Cardiac fibroblast (primary cell): Measurements from ENCODE around the gene TEK.
A peak's percentile ranks its signal among the peaks of the same experiment; 100 is the strongest.

Experiments
- DNase-seq, 2 donors: peaks; one replicate each; pipeline versions ENCODE4 v3.0.0 to v3.0.0-alpha.2; 2010; ENCODE audit warnings: low read depth in 2 of 2
- H3K4me3 ChIP-seq, 2 donors: replicated peaks in 1 of 2; 1 replicate in 1 of 2; 2 replicates in 1 of 2; pipeline ENCODE4 v1.5.1; 2011; ENCODE audit warnings: low read depth in 2 of 2, low read length in 2 of 2, mild to moderate bottlenecking in 2 of 2, moderate library complexity in 1 of 2
- TF ChIP-seq, protein P1 (sequence below): IDR thresholded peaks from one replicate; pipeline ENCODE4 v1.5.1; 2011; ENCODE audit warnings: low read depth, mild to moderate bottlenecking, low read length, inconsistent platforms

The TEK gene

DNA sequence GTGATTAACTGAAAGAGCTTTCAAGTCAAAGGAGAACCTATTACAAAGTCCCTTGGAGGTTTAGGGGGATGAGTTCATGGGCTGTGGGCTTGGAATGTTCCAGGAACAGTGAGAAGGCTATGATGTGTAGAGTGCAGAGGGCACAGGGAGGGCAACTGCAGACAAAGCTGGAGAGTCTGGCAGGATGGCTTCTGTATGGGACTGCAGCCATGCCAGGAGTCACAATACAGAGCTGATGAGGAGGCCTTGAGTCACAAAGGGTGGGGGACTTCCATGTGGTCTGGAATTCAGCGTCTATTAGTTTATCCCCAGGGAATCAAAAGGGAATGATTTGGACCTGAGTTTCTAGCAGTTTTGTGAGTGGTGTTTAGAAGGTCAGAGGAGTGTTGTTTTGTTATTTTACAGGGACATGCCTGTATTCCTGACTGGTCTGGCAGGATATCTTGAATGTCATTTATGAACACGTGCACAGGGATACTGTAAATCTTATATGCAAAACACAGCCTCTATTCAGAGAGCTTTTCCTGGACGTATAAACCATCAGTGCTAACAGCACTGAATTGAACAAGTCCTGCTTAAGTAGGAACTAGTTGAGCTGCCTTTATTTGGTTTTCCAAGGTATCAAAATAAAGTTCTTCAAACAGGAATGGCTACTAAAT is 14.3 kb upstream of the TEK start:
- TF ChIP-seq, protein P1, sequence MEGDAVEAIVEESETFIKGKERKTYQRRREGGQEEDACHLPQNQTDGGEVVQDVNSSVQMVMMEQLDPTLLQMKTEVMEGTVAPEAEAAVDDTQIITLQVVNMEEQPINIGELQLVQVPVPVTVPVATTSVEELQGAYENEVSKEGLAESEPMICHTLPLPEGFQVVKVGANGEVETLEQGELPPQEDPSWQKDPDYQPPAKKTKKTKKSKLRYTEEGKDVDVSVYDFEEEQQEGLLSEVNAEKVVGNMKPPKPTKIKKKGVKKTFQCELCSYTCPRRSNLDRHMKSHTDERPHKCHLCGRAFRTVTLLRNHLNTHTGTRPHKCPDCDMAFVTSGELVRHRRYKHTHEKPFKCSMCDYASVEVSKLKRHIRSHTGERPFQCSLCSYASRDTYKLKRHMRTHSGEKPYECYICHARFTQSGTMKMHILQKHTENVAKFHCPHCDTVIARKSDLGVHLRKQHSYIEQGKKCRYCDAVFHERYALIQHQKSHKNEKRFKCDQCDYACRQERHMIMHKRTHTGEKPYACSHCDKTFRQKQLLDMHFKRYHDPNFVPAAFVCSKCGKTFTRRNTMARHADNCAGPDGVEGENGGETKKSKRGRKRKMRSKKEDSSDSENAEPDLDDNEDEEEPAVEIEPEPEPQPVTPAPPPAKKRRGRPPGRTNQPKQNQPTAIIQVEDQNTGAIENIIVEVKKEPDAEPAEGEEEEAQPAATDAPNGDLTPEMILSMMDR, result no peak
- no peak overlapping the region for H3K4me3 ChIP-seq
- DNase-seq, result peak; percentile 75 to 97

DNA sequence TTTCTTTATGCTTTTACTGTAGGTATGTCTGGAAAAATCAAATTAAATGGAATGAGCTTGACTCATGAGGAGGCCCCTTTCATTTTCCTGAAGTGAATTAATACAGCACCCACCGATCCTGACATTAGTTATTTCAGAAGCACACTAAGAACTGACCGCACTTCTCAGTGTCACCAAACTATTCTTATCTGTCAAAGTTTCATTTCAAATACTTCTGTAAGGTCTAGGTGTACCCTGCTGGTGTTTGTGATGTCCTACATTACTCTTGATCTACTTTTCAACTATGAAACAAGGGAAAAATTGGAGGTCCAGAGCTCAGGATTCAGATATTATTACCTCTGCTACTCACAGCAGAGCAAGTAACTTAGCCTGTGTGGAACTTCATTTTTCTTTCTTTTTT is 1.8 kb upstream of the TEK start:
- TF ChIP-seq, protein P1, result no peak
- H3K4me3 ChIP-seq, result no peak overlapping the region
- no peak for DNase-seq

DNA sequence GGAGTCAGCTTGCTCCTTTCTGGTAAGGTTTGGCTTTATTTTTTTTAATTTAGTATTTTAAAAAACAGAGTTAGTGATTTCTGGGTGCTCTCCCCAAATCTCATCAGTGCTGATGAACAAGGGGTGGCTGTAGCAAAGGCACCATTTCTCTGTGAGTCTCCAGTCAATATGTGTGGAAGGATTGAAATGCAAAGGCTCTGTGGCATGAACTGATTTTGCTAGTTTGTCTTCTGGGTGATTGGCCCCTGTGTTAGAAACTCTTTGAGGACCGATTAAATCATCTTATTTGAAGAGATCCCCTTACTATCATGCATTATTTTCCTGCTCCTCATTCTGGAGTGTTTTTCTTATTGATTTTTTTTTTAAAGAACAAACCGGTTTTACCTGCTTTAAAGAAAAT is 596 bp downstream of the TEK start:
- peak overlapping the region; percentile 37 to 56 for H3K4me3 ChIP-seq
- TF ChIP-seq, protein P1, result no peak
- DNase-seq, result peak in 1 of 2 donors; percentile 31

DNA sequence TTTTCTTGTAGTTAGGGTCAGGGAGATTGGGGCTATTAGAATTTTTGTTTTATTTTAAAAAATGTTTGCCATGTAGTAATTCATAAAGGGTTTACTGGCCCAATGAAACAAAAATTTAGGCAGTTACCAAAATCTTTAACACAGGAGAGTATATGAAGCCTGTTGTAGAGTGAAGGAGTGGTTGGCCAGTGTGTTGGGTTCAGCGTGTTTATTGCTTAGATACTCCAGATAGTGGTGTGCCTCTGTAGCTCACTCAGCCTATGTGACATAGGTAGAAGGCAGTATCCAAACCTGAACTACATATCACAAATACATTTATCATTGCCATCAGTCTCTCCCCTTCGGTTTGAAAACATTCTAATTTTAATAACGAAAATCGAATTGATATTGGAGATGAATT is 1.2 kb downstream of the TEK start:
- H3K4me3 ChIP-seq, result peak overlapping the region; percentile 34 to 56
- TF ChIP-seq, protein P1, result no peak
- DNase-seq, result peak in 1 of 2 donors; percentile 40

DNA sequence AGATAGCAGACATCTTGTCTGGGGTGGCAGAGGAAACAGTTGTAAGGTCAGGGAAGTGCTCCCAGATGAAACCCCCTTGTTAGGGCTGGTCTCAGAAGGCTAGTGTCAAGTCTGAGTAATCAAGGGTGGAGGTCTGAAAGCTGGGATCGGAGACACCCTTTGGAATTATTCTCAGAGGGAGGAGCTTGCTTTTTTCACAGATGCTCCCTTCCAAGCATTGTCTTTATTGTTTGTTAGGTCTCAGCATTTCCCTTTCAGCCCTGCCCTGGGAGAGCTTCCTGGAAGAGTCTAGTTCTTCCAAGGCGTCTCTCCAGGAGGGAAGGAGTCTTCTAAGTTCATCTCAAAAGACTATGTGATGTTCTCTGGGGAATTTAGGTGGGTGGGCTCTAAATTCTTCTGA is 3.2 kb downstream of the TEK start:
- TF ChIP-seq, protein P1, result no peak
- DNase-seq, result no peak

DNA sequence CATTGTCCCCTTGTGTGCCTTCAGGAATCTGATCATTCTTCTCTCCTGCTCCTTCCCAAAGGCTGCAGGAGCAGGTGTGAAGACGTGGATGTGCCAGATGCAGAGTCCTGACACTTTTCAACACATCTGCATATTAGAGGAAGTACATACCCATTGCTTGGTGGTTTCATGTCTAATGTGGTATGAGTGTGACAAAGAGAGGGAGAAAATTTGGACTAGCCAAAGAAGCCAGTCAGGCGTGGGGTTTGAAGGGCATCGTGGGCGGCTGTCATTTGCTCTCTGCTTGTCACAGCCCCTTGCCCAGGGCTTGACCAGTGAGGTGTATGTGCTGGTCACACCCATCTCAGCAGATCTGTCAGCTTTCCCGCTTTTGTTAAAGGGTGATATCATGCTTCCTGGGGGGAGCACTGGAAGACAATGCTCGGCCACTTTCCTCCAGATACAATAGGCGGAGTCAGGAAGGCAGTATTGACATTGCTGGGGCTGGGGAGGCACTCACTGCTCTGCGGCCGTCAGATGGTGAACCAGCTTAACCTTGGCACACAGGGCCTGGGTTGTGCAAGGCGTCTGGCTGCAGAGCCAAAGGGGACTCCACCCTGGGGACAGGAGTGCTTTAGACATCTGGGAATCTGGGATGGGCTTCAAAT is 8.6 kb downstream of the TEK start:
- peak; percentile 83 to 91 for DNase-seq
- H3K4me3 ChIP-seq, result no peak overlapping the region
- TF ChIP-seq, protein P1, result no peak

More for the DNA sequence above, 3.2 kb downstream of the TEK start:
- H3K4me3 ChIP-seq, result no peak overlapping the region
